NCI-H510A (cell line): ENCODE measurements around the gene MANEAL.
"Not testable (repeated sequence)": the region's sequence is repeated elsewhere in the genome, so short reads cannot be mapped to it uniquely, and the experiment has no call there.

ENCODE experiments used
- DNase-seq: peaks from one replicate; lab custom pipeline; 2025; lab: John Stamatoyannopoulos, UW

MANEAL gene

GRCh38 chr1:37793773-37794371, at the start of gene MANEAL:
TSS of gene MANEAL (plus strand) at chr1:37793847. CDS start at chr1:37794183, 336 bp downstream.
- peak; percentile 99 for DNase-seq

GRCh38 chr1:37746806-37747205, 46.8 kb upstream of the MANEAL start:
- no peak for DNase-seq

- DNase-seq = no peak
Observed at GRCh38 chr1:37748565-37748964, 45.1 kb upstream of the MANEAL start.

GRCh38 chr1:37752213-37752582, 41.4 kb upstream of the MANEAL start:
- DNase-seq = peak; percentile 95

- peak; percentile 99 for DNase-seq
Observed at GRCh38 chr1:37752583-37753471, 40.8 kb upstream of the MANEAL start.

- no peak for DNase-seq
Observed at GRCh38 chr1:37753473-37754321, 40.0 kb upstream of the MANEAL start.

GRCh38 chr1:37755290-37755689, 38.4 kb upstream of the MANEAL start:
- DNase-seq = no peak

- DNase-seq = no peak
Observed at GRCh38 chr1:37755951-37756560, 37.6 kb upstream of the MANEAL start.

- DNase-seq = no peak
Observed at GRCh38 chr1:37759451-37759850, 34.2 kb upstream of the MANEAL start.

- no peak for DNase-seq
Observed at GRCh38 chr1:37761416-37762095, 32.1 kb upstream of the MANEAL start.

- no peak for DNase-seq
Observed at GRCh38 chr1:37762516-37762915, 31.1 kb upstream of the MANEAL start.

GRCh38 chr1:37763791-37764413, 29.7 kb upstream of the MANEAL start:
- no peak for DNase-seq

GRCh38 chr1:37764414-37764825, 29.2 kb upstream of the MANEAL start:
- peak; percentile 55 for DNase-seq

- DNase-seq = peak; percentile 99
Observed at GRCh38 chr1:37764888-37765441, 28.7 kb upstream of the MANEAL start, which contains the start of gene EPHA10. TSS of gene EPHA10 (minus strand) at chr1:37765120. CDS start at chr1:37765066, 54 bp downstream.

GRCh38 chr1:37765916-37766664, 27.6 kb upstream of the MANEAL start:
- DNase-seq = peak; percentile 95

- DNase-seq = no peak
Observed at GRCh38 chr1:37767488-37767887, 26.2 kb upstream of the MANEAL start.

- not testable (repeated sequence) for DNase-seq
Observed at GRCh38 chr1:37771440-37771839, 22.2 kb upstream of the MANEAL start.

GRCh38 chr1:37776946-37777516, 16.6 kb upstream of the MANEAL start:
- no peak for DNase-seq

- DNase-seq = no peak
Observed at GRCh38 chr1:37778654-37779053, 15.0 kb upstream of the MANEAL start.
